K562 (cell line): ENCODE results near the gene SHISAL2A. TPM values are rescaled to one million over a fixed set of nuclear protein-coding genes. Genes with fewer than 3 reads are reported as not detected.
A peak's percentile ranks its signal among the peaks of the same experiment; 100 is the strongest.

Source experiments
- ARID2 ChIP-seq: fragments of 450-650 bp; IDR thresholded peaks from 2 replicates; pipeline ENCODE4 v1.6.1; 2017; ENCODE audit warnings: antibody characterized with exemption, mild to moderate bottlenecking
- CGGBP1 ChIP-seq: fragments of 250-450 bp; sonication (Bioruptor Pico); IDR thresholded peaks from 2 replicates; pipeline ENCODE4 v1.9.0; 2021; ENCODE audit warnings: mild to moderate bottlenecking
- ELF1 ChIP-seq: fragments of 200-800 bp; sonication (Bioruptor generic); IDR thresholded peaks from 2 replicates; pipeline ENCODE4 v1.6.1; 2016; ENCODE audit warnings: missing genetic modification characterization, missing compliant biosample characterization
- ELF4 ChIP-seq: fragments of 450-650 bp; formaldehyde crosslinking; IDR thresholded peaks from 2 replicates; pipeline ENCODE4 v1.4.0; 2022; ENCODE audit warnings: missing genetic modification characterization
- HDAC8 ChIP-seq: fragments of 450-650 bp; IDR thresholded peaks from 2 replicates; pipeline ENCODE4 v1.6.1; 2016; ENCODE audit warnings: mild to moderate bottlenecking, missing genetic modification characterization, moderate library complexity, missing compliant biosample characterization
- KLF1 ChIP-seq: fragments of 450-650 bp; IDR thresholded peaks from 2 replicates; pipeline ENCODE4 v1.6.1; 2016; ENCODE audit warnings: missing genetic modification characterization, missing compliant biosample characterization
- MAFG ChIP-seq: fragments of 450-650 bp; conservative IDR thresholded peaks from 2 replicates; pipeline ENCODE4 v1.6.1; 2016; ENCODE audit warnings: missing genetic modification characterization, missing compliant biosample characterization
- NBN ChIP-seq: fragments of 450-650 bp; IDR thresholded peaks from 2 replicates; pipeline ENCODE4 v1.6.1; 2016; ENCODE audit warnings: low read depth, mild to moderate bottlenecking
- PCBP2 ChIP-seq: fragments of 200-400 bp; formaldehyde crosslinking; IDR thresholded peaks from 2 replicates; pipeline ENCODE4 v1.6.1; 2018; ENCODE audit warnings: low read length, low read depth, mild to moderate bottlenecking, moderate library complexity; ENCODE audit not compliant: poor library complexity, severe bottlenecking
- POLR3G ChIP-seq: IDR thresholded peaks from 2 replicates; pipeline ENCODE4 v1.6.1; 2011; ENCODE audit not compliant: insufficient read length, insufficient replicate concordance; ENCODE audit errors: extremely low read depth
- RBM14 ChIP-seq: fragments of 200-400 bp; formaldehyde crosslinking; IDR thresholded peaks from 2 replicates; pipeline ENCODE4 v1.6.1; 2018; ENCODE audit warnings: low read depth, mild to moderate bottlenecking, low read length, moderate library complexity, borderline replicate concordance; ENCODE audit not compliant: insufficient read depth
- TEAD1 ChIP-seq, 2 experiments: fragments of 450-650 bp in 1 of 2; sonication (generic) in 1 of 2; formaldehyde crosslinking; IDR thresholded peaks; 2 replicates each; pipeline versions ENCODE4 v1.4.0 to v1.8.0; 2020 to 2022; ENCODE audit warnings: mild to moderate bottlenecking in 2 of 2, missing genetic modification reagents in 1 of 2
- TSHZ1 ChIP-seq: fragments of 250-450 bp; sonication (Bioruptor Pico); IDR thresholded peaks from 2 replicates; pipeline ENCODE4 v1.4.0; 2020; ENCODE audit warnings: mild to moderate bottlenecking, moderate library complexity
- ZBTB1 ChIP-seq: sonication (generic); formaldehyde crosslinking; IDR thresholded peaks from 2 replicates; pipeline ENCODE4 v1.8.1; 2023; ENCODE audit warnings: missing genetic modification reagents, low read depth, mild to moderate bottlenecking, borderline replicate concordance
- ZNF507 ChIP-seq: conservative IDR thresholded peaks from 2 replicates; pipeline ENCODE4 v1.6.1; 2017; ENCODE audit warnings: missing genetic modification characterization, missing compliant biosample characterization
- ZNF511 ChIP-seq: sonication (generic); formaldehyde crosslinking; IDR thresholded peaks from 2 replicates; pipeline ENCODE4 v1.8.0; 2022; ENCODE audit warnings: mild to moderate bottlenecking, missing genetic modification reagents
- ZNF561 ChIP-seq: fragments of 450-650 bp; formaldehyde crosslinking; conservative IDR thresholded peaks from 2 replicates; pipeline ENCODE4 v1.4.0; 2020; ENCODE audit warnings: mild to moderate bottlenecking, moderate library complexity
- ZNF589 ChIP-seq: fragments of 200-800 bp; sonication (Bioruptor generic); IDR thresholded peaks from 2 replicates; pipeline ENCODE4 v1.6.1; 2016; ENCODE audit warnings: low read depth, missing genetic modification characterization, missing compliant biosample characterization
- polyA plus RNA-seq, 8 experiments: library from polyadenylated mRNA; depleted of rRNA in 4 of 8; stranded (reverse) in 5 of 8; unstranded in 3 of 8; fragments of >200 nt; fragmentation: Nextera tagmentation in 2 of 8; fragmentation: Illumina TruSeq in 1 of 8; extraction: Ambion mirVana in 2 of 8; extraction: Trizol in 1 of 8; gene quantifications; 2 replicates each; pipeline versions ENCODE4 v1.2.1 to v1.2.3, GENCODE V29; 2011 to 2014; ENCODE audit warnings: inconsistent platforms in 1 of 8, missing spikeins in 1 of 8
- total RNA-seq, 7 experiments: library from RNA; depleted of rRNA in 6 of 7; stranded (reverse); fragments of >200 nt in 6 of 7; fragmentation: Illumina TruSeq in 2 of 7; extraction: Trizol in 2 of 7; gene quantifications; 2 replicates each; pipeline versions ENCODE4 v1.2.1 to v1.2.3, GENCODE V29; 2011 to 2021; ENCODE audit warnings: low replicate concordance in 1 of 7

SHISAL2A gene
- total and polyA plus RNA-seq, 9 of the 15 experiments (the other 6 are each of a cell fraction or from before 2014, with no cell fraction given): 0.11 TPM; not detected in 8

GRCh38 chr1:52697795-52698674 lies 65.1 kb downstream of the SHISAL2A start, which contains the start of gene COA7 (continued):
- TF ChIP-seq TSHZ1 (0 out of 2 replicates have a peak, but pooled peaks have one; percentile 33), HDAC8 (tag) (peak; percentile 77), ZBTB1 (CRISPR knock-in tag) (peak; percentile 77; the same call in 1 of the 2 replicates), RBM14 (peak; percentile 63; the same call in 1 of the 2 replicates), ELF1 (peak; percentile 63), ZNF589 (CRISPR knock-in tag) (peak; percentile 76), PCBP2 (no peak), ZNF561 (CRISPR knock-in tag) (no peak), KLF1 (no peak; the same call in 1 of the 2 replicates), POLR3G (no peak), ELF4 (peak; percentile 69; the same call in 1 of the 2 replicates), ZNF507 (no peak), ARID2 (no peak), ZNF511 (peak; percentile 96), MAFG (tag) (no peak), CGGBP1 (CRISPR knock-in tag) (0 out of 2 replicates have a peak, but pooled peaks have one; percentile 4), NBN (peak; percentile 37; the same call in 1 of the 2 replicates), TEAD1 (CRISPR knock-in tag; IDR thresholded peaks at IDR 0.05) (peak in 1 of 2 experiments; percentile 72; a peak in 2 of 4 replicates)
